ENCODE results near the gene UBAP2L.
"Not testable (repeated sequence)": the region's sequence is repeated elsewhere in the genome, so short reads cannot be mapped to it uniquely, and the experiment has no call there.

UBAP2L gene

GRCh38 chr1:154225370-154225769 is 4.6 kb downstream of the UBAP2L start:
- Histone ChIP-seq H3K9me3 (replicated peaks in 1 of 11) (no peaks in the 10 kb centered on the region), H3K9ac (no peak overlapping the region), H3K27me3 (no peaks in the 10 kb centered on the region), H3K4me2 (no peak overlapping the region), H4K20me1 (peaks cover 73 to 89% (median 86%) of the 10 kb centered on the region in 11 experiments), H3K36me3 (peaks cover 54 to 76% (median 64%) of the 10 kb centered on the region in 11 experiments), H3K4me1 (peaks cover 17 to 60% (median 33%) of the 10 kb centered on the region in 10 experiments), H3K4me3 (no peak overlapping the region), H3K27ac (no peak overlapping the region)
- no peak for TF ChIP-seq Cebpa-rat (IDR thresholded peaks at IDR 0.05)

DNA sequence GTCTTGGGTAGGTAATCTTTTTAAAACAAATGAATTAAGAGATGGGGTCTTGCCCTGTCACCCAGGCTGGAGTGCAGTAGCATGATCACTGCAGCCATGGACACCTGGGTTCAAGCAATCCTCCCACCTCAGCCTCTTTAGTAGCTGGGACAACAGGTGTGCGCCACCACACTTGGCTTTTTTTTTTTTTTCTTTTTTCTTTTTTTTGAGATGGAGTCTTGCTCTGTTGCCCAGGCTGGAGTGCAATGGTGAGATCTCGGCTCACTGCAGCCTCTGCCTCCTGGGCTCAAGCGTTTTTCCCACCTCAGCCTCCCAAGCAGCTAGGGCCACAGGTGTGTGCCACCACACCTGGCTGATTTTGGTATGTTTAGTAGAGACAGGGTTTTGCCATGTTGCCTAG is 10.4 kb downstream of the UBAP2L start:
- Histone ChIP-seq H3K36me3 (peaks cover 99 to 100% (median 100%) of the 10 kb centered on the region in 11 experiments), H3K4me1 (peaks cover 0 to 24% (median 6%) of the 10 kb centered on the region in 10 experiments; a peak in 6 of 20 replicates), H4K20me1 (peaks cover 77 to 100% (median 99%) of the 10 kb centered on the region in 11 experiments; a peak in 21 of 22 replicates)
- not testable (repeated sequence) for H3K4me2 ChIP-seq; H3K9ac ChIP-seq; H3K9me3 ChIP-seq (replicated peaks in 1 of 11); H3K27ac ChIP-seq; H3K27me3 ChIP-seq; H3K4me3 ChIP-seq

DNA sequence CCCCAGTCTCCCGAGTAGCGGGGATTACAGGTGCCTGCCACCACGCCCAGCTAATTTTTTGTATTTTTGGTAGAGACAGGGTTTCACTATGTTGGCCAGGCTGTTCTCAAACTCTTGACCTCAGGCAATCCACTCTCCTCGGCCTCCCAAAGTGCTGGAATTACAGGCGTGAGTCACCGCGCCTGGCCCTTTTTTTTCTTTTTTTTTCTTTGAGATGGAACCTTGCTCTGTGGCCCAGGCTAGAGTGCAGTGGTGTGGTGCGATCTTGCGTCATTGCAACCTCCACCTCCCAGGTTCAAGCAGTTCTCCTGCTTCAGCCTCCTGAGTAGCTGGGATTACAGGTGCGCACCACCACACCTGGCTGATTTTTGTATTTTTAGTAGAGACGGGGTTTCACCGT is 12.4 kb downstream of the UBAP2L start:
- H3K27ac ChIP-seq; H3K9me3 ChIP-seq (replicated peaks in 1 of 11); H3K4me3 ChIP-seq; H3K4me2 ChIP-seq; H3K27me3 ChIP-seq; H3K9ac ChIP-seq: not testable (repeated sequence)
- peaks cover 73 to 100% (median 99%) of the 10 kb centered on the region in 11 experiments for H4K20me1 ChIP-seq
- peaks cover 0 to 18% (median 4%) of the 10 kb centered on the region in 10 experiments; a peak in 6 of 20 replicates for H3K4me1 ChIP-seq
- H3K36me3 ChIP-seq = peaks cover 100% of the 10 kb centered on the region in 11 experiments

- peaks cover 79 to 100% (median 99%) of the 10 kb centered on the region in 11 experiments for H4K20me1 ChIP-seq
- no peak overlapping the region for H3K4me2 ChIP-seq
- no peaks in the 10 kb centered on the region for H3K9me3 ChIP-seq (replicated peaks in 1 of 11)
- peaks cover 96 to 100% (median 100%) of the 10 kb centered on the region in 11 experiments for H3K36me3 ChIP-seq
- no peak overlapping the region for H3K27ac ChIP-seq
- H3K4me3 ChIP-seq = no peak overlapping the region
- H3K9ac ChIP-seq = no peak overlapping the region
- TF ChIP-seq Cebpa-rat (IDR thresholded peaks at IDR 0.05) = no peak
- no peaks in the 10 kb centered on the region for H3K27me3 ChIP-seq
- no peaks in the 10 kb centered on the region for H3K4me1 ChIP-seq
Observed at GRCh38 chr1:154236855-154237254, 16.1 kb downstream of the UBAP2L start.

DNA sequence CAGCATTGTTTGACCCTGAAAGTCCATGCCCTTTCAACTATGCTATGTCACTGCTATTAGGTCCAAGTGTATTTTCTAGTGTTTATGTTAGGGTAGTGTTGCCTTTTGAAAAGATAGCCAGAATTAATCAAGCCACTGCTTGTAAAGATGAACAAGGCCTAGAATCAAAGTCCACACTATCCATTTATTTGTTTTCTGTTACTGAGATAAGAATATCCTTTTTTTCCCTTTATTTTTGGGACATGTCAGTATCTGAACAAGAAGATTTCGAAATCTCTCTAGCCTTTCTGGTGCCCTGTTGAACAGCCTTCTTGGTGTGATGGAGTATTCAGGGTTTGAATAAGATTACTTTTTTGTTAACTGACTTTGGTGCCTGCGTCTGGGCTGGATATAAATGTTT is 16.7 kb downstream of the UBAP2L start:
- H3K4me1 ChIP-seq = no peaks in the 10 kb centered on the region
- peaks cover 96 to 100% (median 100%) of the 10 kb centered on the region in 11 experiments for H3K36me3 ChIP-seq
- no peak overlapping the region for H3K27ac ChIP-seq
- no peak overlapping the region for H3K4me3 ChIP-seq
- H3K9me3 ChIP-seq (replicated peaks in 1 of 11) = no peaks in the 10 kb centered on the region
- H4K20me1 ChIP-seq = peaks cover 78 to 100% (median 99%) of the 10 kb centered on the region in 11 experiments
- H3K27me3 ChIP-seq = no peaks in the 10 kb centered on the region
- no peak overlapping the region; a peak in 1 of 22 replicates for H3K9ac ChIP-seq
- 0 out of 22 replicates have a peak, but pooled peaks of 1 of the 11 experiments have one; percentile 16 for TF ChIP-seq Cebpa-rat (IDR thresholded peaks at IDR 0.05)
- no peak overlapping the region for H3K4me2 ChIP-seq

DNA sequence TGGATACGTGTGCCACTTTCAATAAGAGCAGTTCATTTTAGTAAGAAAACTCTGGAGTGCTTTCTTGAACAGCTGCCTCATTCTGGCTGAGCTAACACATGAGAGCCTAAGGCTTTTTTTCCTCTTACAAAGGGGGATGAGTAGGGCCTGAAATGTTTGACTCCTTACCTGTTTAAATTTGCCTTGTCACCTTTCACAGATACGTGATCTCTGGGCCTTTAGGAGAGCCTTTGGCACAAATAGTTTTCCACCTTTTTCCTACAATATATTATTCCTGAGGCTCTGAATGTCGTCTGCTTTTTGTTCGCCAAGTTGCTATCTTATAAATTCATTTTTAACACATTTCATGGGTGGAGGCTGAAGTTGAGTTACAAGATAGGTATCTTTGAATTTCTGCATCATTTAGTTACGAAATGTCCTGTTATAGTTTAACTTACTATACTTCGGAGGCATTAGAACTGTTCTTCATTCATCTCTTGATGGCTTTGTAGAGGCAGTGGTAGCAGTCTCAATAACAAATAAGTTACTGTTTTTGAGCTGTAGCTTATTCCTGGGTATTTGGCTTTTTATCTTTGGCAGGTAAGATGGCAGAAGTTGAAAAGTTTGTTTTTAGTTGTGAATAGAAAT is 17.2 kb downstream of the UBAP2L start:
- Histone ChIP-seq H3K9ac (no peak overlapping the region; a peak in 1 of 22 replicates), H3K4me1 (no peaks in the 10 kb centered on the region), H3K9me3 (replicated peaks in 1 of 11) (no peaks in the 10 kb centered on the region), H3K36me3 (peaks cover 96 to 100% (median 100%) of the 10 kb centered on the region in 11 experiments), H3K27me3 (no peaks in the 10 kb centered on the region), H4K20me1 (peaks cover 74 to 100% (median 99%) of the 10 kb centered on the region in 11 experiments), H3K27ac (no peak overlapping the region), H3K4me2 (no peak overlapping the region), H3K4me3 (no peak overlapping the region)
- no peak for TF ChIP-seq Cebpa-rat (IDR thresholded peaks at IDR 0.05)

- peaks cover 96 to 100% (median 100%) of the 10 kb centered on the region in 11 experiments for H3K36me3 ChIP-seq
- H3K4me2 ChIP-seq = no peak overlapping the region
- no peak overlapping the region for H3K4me3 ChIP-seq
- no peak for TF ChIP-seq Cebpa-rat (IDR thresholded peaks at IDR 0.05)
- H3K27me3 ChIP-seq = no peaks in the 10 kb centered on the region
- no peak overlapping the region for H3K27ac ChIP-seq
- no peaks in the 10 kb centered on the region for H3K4me1 ChIP-seq
- H3K9me3 ChIP-seq (replicated peaks in 1 of 11) = no peaks in the 10 kb centered on the region
- no peak overlapping the region for H3K9ac ChIP-seq
- peaks cover 69 to 100% (median 93%) of the 10 kb centered on the region in 11 experiments for H4K20me1 ChIP-seq
Observed at GRCh38 chr1:154239491-154239890, 18.7 kb downstream of the UBAP2L start.

- H3K4me3 ChIP-seq = no peak overlapping the region
- H3K27ac ChIP-seq = no peak overlapping the region
- no peaks in the 10 kb centered on the region for H3K4me1 ChIP-seq
- no peak overlapping the region for H3K4me2 ChIP-seq
- peaks cover 62 to 100% (median 93%) of the 10 kb centered on the region in 11 experiments for H4K20me1 ChIP-seq
- no peak for TF ChIP-seq Cebpa-rat (IDR thresholded peaks at IDR 0.05)
- H3K36me3 ChIP-seq = peaks cover 96 to 100% (median 100%) of the 10 kb centered on the region in 11 experiments
- H3K9ac ChIP-seq = no peak overlapping the region
- H3K9me3 ChIP-seq (replicated peaks in 1 of 11) = no peaks in the 10 kb centered on the region
- H3K27me3 ChIP-seq = no peaks in the 10 kb centered on the region
Observed at GRCh38 chr1:154240294-154240833, 19.6 kb downstream of the UBAP2L start.

- Histone ChIP-seq H3K9me3 (replicated peaks in 1 of 11) (no peaks in the 10 kb centered on the region), H3K4me3 (no peak overlapping the region), H4K20me1 (peaks cover 50 to 100% (median 93%) of the 10 kb centered on the region in 11 experiments), H3K4me1 (no peaks in the 10 kb centered on the region), H3K9ac (no peak overlapping the region), H3K4me2 (no peak overlapping the region), H3K27me3 (no peaks in the 10 kb centered on the region), H3K27ac (no peak overlapping the region), H3K36me3 (peaks cover 96 to 100% (median 100%) of the 10 kb centered on the region in 11 experiments)
- no peak for TF ChIP-seq Cebpa-rat (IDR thresholded peaks at IDR 0.05)
Observed at GRCh38 chr1:154241703-154242351, 21.1 kb downstream of the UBAP2L start.
